Brain microvascular endothelial cell (primary cell): ENCODE measurements around the gene NIPAL3.

ENCODE experiments used
- DNase-seq: peaks from one replicate; pipeline ENCODE4 v3.0.0-alpha.2; 2020
- H3K27ac ChIP-seq: fragments of 250-450 bp; sonication (Bioruptor Pico); 2 replicates; pipeline ENCODE4 v1.5.1; 2020; ENCODE audit warnings: mild to moderate bottlenecking, moderate library complexity
- H3K27me3 ChIP-seq: fragments of 250-450 bp; sonication (Bioruptor Pico); replicated peaks from 2 replicates; pipeline ENCODE4 v1.5.1; 2020; ENCODE audit warnings: mild to moderate bottlenecking
- H3K36me3 ChIP-seq: fragments of 250-450 bp; sonication (Bioruptor Pico); replicated peaks from 2 replicates; pipeline ENCODE4 v1.5.1; 2020; ENCODE audit warnings: mild to moderate bottlenecking
- H3K4me3 ChIP-seq: 2 replicates; pipeline ENCODE4 v1.5.1; 2011; ENCODE audit warnings: low read depth, mild to moderate bottlenecking, control low read depth, low read length, moderate library complexity
- in situ Hi-C: cut with HindIII; loops from 2 replicates; pipeline ENCODE4 v1.10.0; 2017; ENCODE audit warnings: low sequenced_read_pairs, low pct_ligation_motif_present
- TF ChIP-seq, protein P1 (sequence below): IDR thresholded peaks from 2 replicates; pipeline ENCODE4 v1.5.1; 2011; ENCODE audit warnings: low read depth, mild to moderate bottlenecking, moderate library complexity, low read length, control low read depth, inconsistent platforms; ENCODE audit errors: missing control alignments

NIPAL3 gene

DNA sequence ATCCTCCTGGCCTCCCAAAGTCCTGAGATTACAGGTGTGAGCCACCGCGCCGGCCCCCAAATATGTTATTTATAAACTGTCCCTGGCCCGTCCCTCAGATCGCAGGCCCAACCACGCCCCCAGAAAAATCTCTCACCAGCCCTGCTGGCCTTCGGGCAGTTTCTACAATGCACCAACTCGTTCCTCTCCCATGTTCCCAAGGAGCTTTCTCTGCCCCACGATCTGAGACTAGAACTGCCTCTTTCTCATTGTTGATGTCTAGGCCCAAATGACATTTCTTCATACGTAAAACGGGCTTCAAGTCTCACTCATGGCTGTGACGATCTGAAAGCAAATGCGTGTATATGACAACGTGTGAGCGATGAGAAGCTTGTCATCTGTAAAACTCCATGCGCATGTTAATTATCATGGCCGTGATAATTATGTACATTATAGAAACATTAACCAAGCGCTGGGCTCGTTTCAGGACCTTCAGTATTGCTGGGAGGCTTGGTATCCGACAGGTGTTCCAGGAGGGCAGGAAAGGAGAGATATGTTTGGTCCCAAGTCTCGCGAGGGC is 748 bp upstream of the NIPAL3 start:
- peak overlapping the region; percentile 40 for H3K4me3 ChIP-seq
- DNase-seq = no peak
- H3K36me3 ChIP-seq = no peaks in the 10 kb centered on the region
- H3K27ac ChIP-seq = no peak overlapping the region
- no peaks in the 10 kb centered on the region for H3K27me3 ChIP-seq
- TF ChIP-seq, protein P1, sequence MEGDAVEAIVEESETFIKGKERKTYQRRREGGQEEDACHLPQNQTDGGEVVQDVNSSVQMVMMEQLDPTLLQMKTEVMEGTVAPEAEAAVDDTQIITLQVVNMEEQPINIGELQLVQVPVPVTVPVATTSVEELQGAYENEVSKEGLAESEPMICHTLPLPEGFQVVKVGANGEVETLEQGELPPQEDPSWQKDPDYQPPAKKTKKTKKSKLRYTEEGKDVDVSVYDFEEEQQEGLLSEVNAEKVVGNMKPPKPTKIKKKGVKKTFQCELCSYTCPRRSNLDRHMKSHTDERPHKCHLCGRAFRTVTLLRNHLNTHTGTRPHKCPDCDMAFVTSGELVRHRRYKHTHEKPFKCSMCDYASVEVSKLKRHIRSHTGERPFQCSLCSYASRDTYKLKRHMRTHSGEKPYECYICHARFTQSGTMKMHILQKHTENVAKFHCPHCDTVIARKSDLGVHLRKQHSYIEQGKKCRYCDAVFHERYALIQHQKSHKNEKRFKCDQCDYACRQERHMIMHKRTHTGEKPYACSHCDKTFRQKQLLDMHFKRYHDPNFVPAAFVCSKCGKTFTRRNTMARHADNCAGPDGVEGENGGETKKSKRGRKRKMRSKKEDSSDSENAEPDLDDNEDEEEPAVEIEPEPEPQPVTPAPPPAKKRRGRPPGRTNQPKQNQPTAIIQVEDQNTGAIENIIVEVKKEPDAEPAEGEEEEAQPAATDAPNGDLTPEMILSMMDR = no peak
- in situ Hi-C loops = no loop called here

DNA sequence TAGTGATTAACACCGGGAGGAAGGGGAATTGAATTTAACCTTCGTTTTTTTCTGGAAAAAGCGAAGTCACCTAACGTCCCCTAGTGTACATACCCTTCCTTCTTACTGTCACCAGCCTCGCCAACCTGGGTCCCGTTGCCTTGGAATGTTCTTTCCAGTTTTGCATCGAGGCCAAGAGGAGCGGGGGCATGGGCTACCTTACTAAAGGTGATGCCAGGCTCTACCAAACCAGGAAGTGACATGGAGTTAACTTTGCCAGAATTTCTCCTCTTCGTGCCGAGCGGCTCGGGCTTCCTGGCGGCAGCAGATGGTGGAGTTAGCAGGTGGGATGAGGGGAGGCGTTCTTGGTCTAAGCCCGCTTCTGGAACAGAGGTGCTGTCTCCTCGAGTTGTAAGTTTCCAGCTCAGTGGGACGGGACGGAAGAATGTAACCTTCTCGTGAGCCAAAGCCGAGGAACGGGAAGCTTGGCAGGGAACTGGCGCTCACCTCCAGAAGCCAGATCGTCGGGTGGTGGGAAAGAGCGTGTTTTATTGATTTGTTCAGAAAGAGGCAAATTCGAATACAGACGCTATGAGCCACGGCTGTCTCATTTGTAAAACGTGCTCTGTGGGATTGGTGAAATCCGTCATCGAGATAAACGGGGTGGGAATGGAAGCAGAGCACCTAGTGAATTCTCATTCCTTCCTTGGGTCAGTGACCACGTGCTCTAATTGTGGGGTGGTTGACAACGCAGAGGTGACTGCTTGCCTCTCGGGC is 486 bp downstream of the NIPAL3 start:
- in situ Hi-C loops = no loop called here
- DNase-seq = no peak
- TF ChIP-seq, protein P1 = no peak

DNA sequence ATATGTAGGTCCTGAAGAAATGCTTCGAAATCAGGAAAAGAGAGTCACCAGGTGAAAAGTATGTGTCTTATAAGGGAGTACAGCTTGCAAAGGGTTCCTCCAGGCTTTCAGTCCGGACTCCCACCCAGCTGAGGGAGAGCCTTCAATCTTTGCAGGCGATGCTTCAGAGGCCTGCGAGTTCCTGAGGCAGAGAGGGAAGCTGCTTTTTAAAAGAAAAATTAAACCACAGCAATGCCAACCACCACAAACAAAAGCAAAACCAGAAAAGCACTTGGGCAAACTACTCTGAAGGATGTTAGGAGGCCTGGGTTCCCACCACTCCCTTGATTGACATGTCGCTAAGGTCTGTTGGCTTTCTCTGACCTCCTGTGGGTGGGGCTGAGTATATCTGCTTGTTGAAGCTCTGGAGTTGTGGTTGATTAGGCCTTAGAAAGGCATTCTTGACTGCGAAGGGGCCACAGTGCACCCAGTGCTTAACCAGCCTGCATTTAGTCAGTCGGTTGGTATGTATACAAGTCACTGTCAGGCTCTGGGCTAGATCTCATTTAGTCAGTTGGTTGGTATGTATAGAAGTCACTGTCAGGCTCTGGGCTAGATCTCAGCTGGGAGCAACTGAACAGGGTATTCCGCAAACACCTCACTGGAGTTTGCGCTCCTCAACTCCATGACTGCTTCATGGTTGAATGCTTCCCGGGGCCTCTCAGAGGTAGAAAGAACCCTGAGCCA is 1.2 kb downstream of the NIPAL3 start:
- in situ Hi-C loops = no loop called here
- Histone ChIP-seq H3K27me3 (no peaks in the 10 kb centered on the region), H3K4me3 (peak overlapping the region; percentile 77), H3K36me3 (no peaks in the 10 kb centered on the region), H3K27ac (peak overlapping the region; percentile 84)
- TF ChIP-seq, protein P1 = no peak
- peak; percentile 97 for DNase-seq

More for the DNA sequence above, 486 bp downstream of the NIPAL3 start:
- no peaks in the 10 kb centered on the region for H3K36me3 ChIP-seq
- H3K27me3 ChIP-seq = no peaks in the 10 kb centered on the region
- peak overlapping the region; percentile 77 for H3K4me3 ChIP-seq
- H3K27ac ChIP-seq = peak overlapping the region; percentile 84

DNA sequence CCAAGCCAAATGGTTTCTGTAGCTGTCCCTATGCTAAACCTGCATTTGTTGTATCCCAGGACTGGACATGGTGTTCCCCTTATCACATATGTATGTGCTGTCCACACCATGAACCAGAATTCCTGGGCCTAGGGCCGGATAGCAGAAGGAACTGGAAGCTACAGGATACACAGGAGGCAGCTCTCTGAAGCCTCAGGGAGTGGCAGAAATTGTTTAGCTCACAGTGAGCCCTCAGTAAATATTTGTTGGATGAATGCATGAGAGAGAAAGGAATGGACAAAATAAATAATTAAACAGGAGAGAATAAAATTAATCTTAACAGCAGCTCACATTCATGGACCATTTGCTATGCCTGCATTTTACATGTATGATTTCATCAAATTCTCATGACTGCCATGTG is 2.1 kb downstream of the NIPAL3 start:
- Histone ChIP-seq H3K36me3 (no peaks in the 10 kb centered on the region), H3K27me3 (no peaks in the 10 kb centered on the region), H3K4me3 (no peak overlapping the region), H3K27ac (peak overlapping the region; percentile 84)
- in situ Hi-C loops = no loop called here
- peak; percentile 27 for DNase-seq
- TF ChIP-seq, protein P1 = no peak

DNA sequence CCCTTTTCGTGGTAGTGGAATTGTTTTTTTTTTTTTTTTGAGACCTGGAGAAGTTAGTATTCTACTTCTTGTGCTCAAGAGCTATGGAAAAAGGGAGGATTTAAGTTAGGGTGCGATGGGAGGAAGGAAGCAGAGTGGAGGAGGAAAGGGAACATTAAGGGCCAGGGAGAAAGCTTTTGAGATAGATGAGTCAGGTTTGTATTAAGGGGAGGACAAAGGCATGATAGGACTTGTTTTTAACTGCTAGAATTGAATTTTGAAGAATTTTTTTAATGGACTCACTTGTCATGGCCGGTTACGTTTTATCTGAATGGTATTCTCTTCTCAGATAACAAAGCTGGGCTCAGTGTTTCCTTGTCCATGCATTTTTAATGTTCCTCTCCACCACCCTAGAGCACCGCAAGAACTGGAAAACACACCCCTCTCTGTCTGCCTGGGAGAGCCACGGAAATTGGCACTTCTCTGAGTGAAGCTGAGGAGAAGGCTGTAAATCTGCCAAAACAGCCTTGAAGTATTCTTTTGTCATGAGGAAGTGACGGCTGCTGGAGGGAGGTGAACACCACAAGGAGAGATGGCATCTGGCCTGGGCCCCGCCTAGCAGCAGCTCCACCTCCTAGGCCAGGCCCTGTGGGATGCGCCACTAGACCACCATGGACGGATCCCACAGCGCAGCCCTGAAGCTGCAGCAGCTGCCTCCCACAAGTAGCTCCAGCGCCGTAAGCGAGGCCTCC is 3.5 kb downstream of the NIPAL3 start:
- in situ Hi-C loops = no loop called here
- TF ChIP-seq, protein P1 = no peak
- H3K4me3 ChIP-seq = no peak overlapping the region
- H3K36me3 ChIP-seq = no peaks in the 10 kb centered on the region
- H3K27ac ChIP-seq = peak overlapping the region; percentile 5
- no peaks in the 10 kb centered on the region for H3K27me3 ChIP-seq
- DNase-seq = no peak
